ENCODE measurements around the gene LMAN1L. TPM values are rescaled to one million over a fixed set of nuclear protein-coding genes. Genes with fewer than 3 reads are reported as not detected.

LMAN1L gene
- polyA plus RNA-seq, 1 donor from 2014 or later = not detected

GRCh38 chr15:74838137-74838516, 25.5 kb downstream of the LMAN1L start:
- Histone ChIP-seq H3K4me3 (ENCODE audit: low read length) (no peak overlapping the region), H3K9me2 (ENCODE audit: insufficient read depth, low read length) (no peaks in the 10 kb centered on the region), H3K27me3 (ENCODE audit: insufficient read depth, low read depth, low read length) (no peaks in the 10 kb centered on the region), H3K9ac (ENCODE audit: low read length) (no peak overlapping the region), H3F3A (ENCODE audit: insufficient read depth, low read length, poor library complexity, severe bottlenecking) (no peaks in the 10 kb centered on the region), H4K20me1 (ENCODE audit: insufficient read depth) (no peaks in the 10 kb centered on the region), H3K9me3 (ENCODE audit: low read length) (no peaks in the 10 kb centered on the region), H3K79me2 (replicated peaks; ENCODE audit: insufficient read depth, low read length) (no peaks in the 10 kb centered on the region), H3K4me2 (ENCODE audit: low read length) (no peak overlapping the region), H3K36me3 (ENCODE audit: insufficient read depth, low read length) (no peaks in the 10 kb centered on the region), H2AFZ (ENCODE audit: low read depth, low read length) (no peak overlapping the region), H3K27ac (ENCODE audit: low read length) (no peak overlapping the region)
- TF ChIP-seq RAD21 (conservative IDR thresholded peaks at IDR 0.05) = no peak
- TF ChIP-seq POLR2AphosphoS5 (IDR thresholded peaks at IDR 0.05) = no peak
- no peak for TF ChIP-seq TAF1 (IDR thresholded peaks at IDR 0.05; ENCODE audit: low read depth)
- no peak for TF ChIP-seq SMC3 (conservative IDR thresholded peaks at IDR 0.05; ENCODE audit: poor library complexity)
- TF ChIP-seq REST (IDR thresholded peaks at IDR 0.05; ENCODE audit: borderline replicate concordance) = no peak
- TF ChIP-seq CTCF (IDR thresholded peaks at IDR 0.05; ENCODE audit: poor library complexity, severe bottlenecking) = no peak
- no peak for TF ChIP-seq EP300 (conservative IDR thresholded peaks at IDR 0.05; ENCODE audit: poor library complexity, severe bottlenecking)
- TF ChIP-seq EZH2 (IDR thresholded peaks at IDR 0.05; ENCODE audit: borderline replicate concordance, insufficient read depth, low read length, poor library complexity, severe bottlenecking) = no peak
- no peak for TF ChIP-seq MXI1 (conservative IDR thresholded peaks at IDR 0.05; ENCODE audit: poor library complexity, severe bottlenecking)

- Histone ChIP-seq H3F3A (ENCODE audit: insufficient read depth, low read length, poor library complexity, severe bottlenecking) (no peaks in the 10 kb centered on the region), H3K79me2 (replicated peaks; ENCODE audit: insufficient read depth, low read length) (no peaks in the 10 kb centered on the region), H3K9me2 (ENCODE audit: insufficient read depth, low read length) (no peaks in the 10 kb centered on the region), H3K27me3 (ENCODE audit: insufficient read depth, low read depth, low read length) (no peaks in the 10 kb centered on the region), H3K9ac (ENCODE audit: low read length) (no peak overlapping the region), H2AFZ (ENCODE audit: low read depth, low read length) (no peak overlapping the region), H3K9me3 (ENCODE audit: low read length) (no peaks in the 10 kb centered on the region), H3K4me3 (ENCODE audit: low read length) (no peak overlapping the region), H4K20me1 (ENCODE audit: insufficient read depth) (no peaks in the 10 kb centered on the region), H3K4me2 (ENCODE audit: low read length) (no peak overlapping the region), H3K27ac (ENCODE audit: low read length) (no peak overlapping the region), H3K36me3 (ENCODE audit: insufficient read depth, low read length) (no peaks in the 10 kb centered on the region)
- no peak for TF ChIP-seq REST (IDR thresholded peaks at IDR 0.05; ENCODE audit: borderline replicate concordance)
- TF ChIP-seq MXI1 (conservative IDR thresholded peaks at IDR 0.05; ENCODE audit: poor library complexity, severe bottlenecking) = no peak
- TF ChIP-seq RAD21 (conservative IDR thresholded peaks at IDR 0.05) = no peak
- TF ChIP-seq SMC3 (conservative IDR thresholded peaks at IDR 0.05; ENCODE audit: poor library complexity) = no peak
- TF ChIP-seq CTCF (IDR thresholded peaks at IDR 0.05; ENCODE audit: poor library complexity, severe bottlenecking) = no peak
- no peak for TF ChIP-seq EP300 (conservative IDR thresholded peaks at IDR 0.05; ENCODE audit: poor library complexity, severe bottlenecking)
- no peak for TF ChIP-seq POLR2AphosphoS5 (IDR thresholded peaks at IDR 0.05)
- no peak for TF ChIP-seq EZH2 (IDR thresholded peaks at IDR 0.05; ENCODE audit: borderline replicate concordance, insufficient read depth, low read length, poor library complexity, severe bottlenecking)
- no peak for TF ChIP-seq TAF1 (IDR thresholded peaks at IDR 0.05; ENCODE audit: low read depth)
Observed at GRCh38 chr15:74838746-74839525, 26.3 kb downstream of the LMAN1L start.

Measured in neural cell (in vitro differentiated cells).